IgD-negative memory B cell (primary cell): ENCODE data around the gene SPPL2A. TPM values are rescaled to one million over a fixed set of nuclear protein-coding genes. Genes with fewer than 3 reads are reported as not detected.

Experiments
- H3K27ac Mint-ChIP-seq, 3 donors: one replicate each; pipeline ENCODE4 v1.8.0; 2020 to 2022; ENCODE audit warnings: mild to moderate bottlenecking in 3 of 3, mixed read lengths in 3 of 3, moderate library complexity in 1 of 3
- H3K27me3 Mint-ChIP-seq: one replicate; pipeline ENCODE4 v1.8.0; 2021; ENCODE audit warnings: mixed read lengths
- H3K36me3 Mint-ChIP-seq: one replicate; pipeline ENCODE4 v1.8.0; 2020; ENCODE audit warnings: mild to moderate bottlenecking, mixed read lengths
- H3K4me1 Mint-ChIP-seq, 3 donors: one replicate each; pipeline ENCODE4 v1.8.0; 2020 to 2022; ENCODE audit warnings: mixed read lengths in 3 of 3, mild to moderate bottlenecking in 1 of 3
- H3K4me3 Mint-ChIP-seq, 4 donors: one replicate each; pipeline ENCODE4 v1.8.0; 2020 to 2022; ENCODE audit warnings: mild to moderate bottlenecking in 4 of 4, mixed read lengths in 4 of 4, moderate library complexity in 3 of 4
- H3K9me3 Mint-ChIP-seq, 3 donors: one replicate each; pipeline ENCODE4 v1.8.0; 2020 to 2021; ENCODE audit warnings: mixed read lengths in 3 of 3, mild to moderate bottlenecking in 1 of 3
- polyA plus RNA-seq: library from polyadenylated mRNA; unstranded; fragments of 300-500 nt; fragmentation: Illumina TruSeq; gene quantifications from one replicate; pipeline ENCODE4 v1.2.3, GENCODE V29; 2021

SPPL2A gene
- polyA plus RNA-seq, 1 donor from 2014 or later = 63.6 TPM

DNA sequence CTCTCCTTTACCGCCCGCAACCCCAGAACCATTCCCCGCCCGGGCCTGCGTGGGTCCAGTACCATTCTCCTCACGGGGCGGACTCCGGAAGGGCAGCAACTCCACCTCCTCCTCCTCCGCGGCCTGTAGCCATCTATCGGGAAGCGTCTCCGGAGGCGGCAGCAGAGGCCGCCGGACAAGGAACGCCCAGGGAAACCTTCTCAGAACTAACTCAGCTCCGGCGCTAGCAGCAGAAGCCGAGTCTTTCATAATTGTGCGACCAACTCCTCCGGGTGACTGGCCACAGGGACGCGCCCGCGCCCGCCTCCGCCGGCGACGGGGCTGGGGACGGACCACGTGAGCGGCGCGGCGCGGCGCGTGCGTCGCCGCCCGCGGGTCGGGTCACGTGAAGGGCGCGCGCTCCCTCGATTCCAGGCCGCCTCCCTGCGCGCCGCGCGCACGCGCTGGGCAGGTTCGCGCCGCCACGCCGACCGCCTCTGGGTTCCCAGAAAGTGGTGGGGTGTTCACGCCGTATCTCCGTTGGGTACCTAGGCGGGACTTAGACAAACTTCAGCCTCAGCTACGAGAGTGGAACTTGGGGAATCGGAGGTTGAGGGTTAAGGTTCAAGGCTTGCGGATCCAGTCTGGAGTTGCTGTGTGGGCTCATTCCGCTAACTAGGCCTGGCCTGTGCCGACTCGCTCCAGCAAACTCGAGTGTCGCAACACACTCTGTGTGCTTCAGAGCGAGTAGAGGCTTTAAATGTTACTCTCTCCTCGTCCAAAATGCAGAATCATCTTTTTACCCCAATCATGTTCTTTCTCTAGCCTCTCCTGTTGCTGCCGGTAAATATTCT is 78.8 kb downstream of the SPPL2A start, which contains the start of gene TRPM7:
Gene TRPM7 (minus strand): TSS at position 329 of the 833 bp plus-strand sequence. CDS start 264 bp downstream, at position 65.
- no peaks in the 10 kb centered on the region for H3K27me3 Mint-ChIP-seq
- peak within 1 kb of the TSS; percentile 98 to 100 (median 99) for H3K4me3 Mint-ChIP-seq
- H3K36me3 Mint-ChIP-seq = peaks cover 9% of the 10 kb centered on the region
- no peaks in the 10 kb centered on the region for H3K9me3 Mint-ChIP-seq
- peak within 1 kb of the TSS; percentile 96 to 100 (median 99) for H3K27ac Mint-ChIP-seq
- H3K4me1 Mint-ChIP-seq = peaks cover 25 to 42% (median 38%) of the 10 kb centered on the region in 3 donors

- no peaks in the 10 kb centered on the region for H3K9me3 Mint-ChIP-seq
- peaks cover 9% of the 10 kb centered on the region for H3K36me3 Mint-ChIP-seq
- H3K4me3 Mint-ChIP-seq = peak overlapping the region; percentile 98 to 100 (median 98)
- H3K4me1 Mint-ChIP-seq = peaks cover 29 to 49% (median 45%) of the 10 kb centered on the region in 3 donors
- peak overlapping the region; percentile 96 to 100 (median 99) for H3K27ac Mint-ChIP-seq
- H3K27me3 Mint-ChIP-seq = no peaks in the 10 kb centered on the region
Measured at GRCh38 chr15:50685976-50686468, 79.5 kb downstream of the SPPL2A start.

- Mint-ChIP-seq H3K27me3 (no peaks in the 10 kb centered on the region), H3K27ac (peak overlapping the region; percentile 96 to 100 (median 99)), H3K4me1 (peaks cover 29 to 54% (median 47%) of the 10 kb centered on the region in 3 donors), H3K4me3 (peak overlapping the region; percentile 98 to 100 (median 98)), H3K36me3 (peaks cover 9% of the 10 kb centered on the region), H3K9me3 (no peaks in the 10 kb centered on the region)
Measured at GRCh38 chr15:50685191-50685975, 80.1 kb downstream of the SPPL2A start.

DNA sequence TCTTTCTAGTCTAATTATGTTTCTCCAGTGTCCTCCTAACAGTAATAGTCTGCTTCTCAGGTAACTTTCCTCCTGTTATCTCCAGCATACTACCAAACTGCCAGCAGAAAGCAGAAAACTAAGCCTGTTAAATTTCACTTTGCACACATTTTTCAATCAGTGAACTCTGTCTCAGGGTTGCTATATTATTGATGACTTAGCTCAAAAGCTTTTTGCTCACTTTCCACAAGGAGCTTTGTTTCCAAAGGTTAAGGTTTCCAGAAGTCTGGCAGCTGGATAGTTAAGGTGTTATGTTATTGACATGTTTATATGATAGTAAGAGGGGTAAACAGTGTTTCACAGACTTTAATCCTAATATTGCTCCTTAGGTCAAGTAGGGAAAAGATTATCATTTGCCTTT is 84.0 kb downstream of the SPPL2A start:
- peak overlapping the region in 1 of 3 donors; percentile 80 for H3K27ac Mint-ChIP-seq
- H3K36me3 Mint-ChIP-seq = peaks cover 9% of the 10 kb centered on the region
- H3K4me3 Mint-ChIP-seq = peak overlapping the region in 1 of 4 donors; percentile 80
- no peaks in the 10 kb centered on the region for H3K9me3 Mint-ChIP-seq
- H3K27me3 Mint-ChIP-seq = peaks cover 1% of the 10 kb centered on the region
- H3K4me1 Mint-ChIP-seq = peaks cover 28 to 46% (median 43%) of the 10 kb centered on the region in 3 donors

DNA sequence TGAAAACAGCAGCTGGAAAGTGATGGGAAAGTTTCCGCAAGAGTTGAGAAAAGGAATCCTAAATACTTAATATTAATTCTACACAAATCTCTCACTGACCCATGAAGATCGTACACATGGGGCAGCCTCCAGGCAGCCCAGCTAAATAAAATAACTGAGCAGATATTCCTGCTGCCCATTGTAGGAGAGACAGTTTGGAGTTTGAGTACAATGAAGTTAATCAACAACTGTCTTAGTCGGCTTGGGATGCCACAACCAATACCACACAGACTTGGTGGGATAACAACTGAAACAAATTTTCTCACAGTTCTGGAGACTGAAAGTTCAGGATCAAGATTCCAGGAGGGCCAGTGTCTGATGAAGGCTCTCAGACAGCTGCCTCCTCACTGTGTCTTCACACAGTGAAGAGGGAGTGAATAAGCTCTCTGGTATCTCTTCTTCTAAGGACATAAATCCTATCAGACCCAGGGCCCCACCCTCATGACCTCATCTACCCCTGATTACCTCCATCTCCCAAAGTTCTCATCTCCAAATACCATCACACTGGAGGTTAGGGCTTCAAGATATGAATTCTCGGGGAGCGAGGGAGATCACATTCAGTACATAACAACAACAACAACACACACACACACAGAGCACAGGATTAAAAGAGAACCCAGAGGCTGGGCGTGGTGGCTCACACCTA is 88.6 kb downstream of the SPPL2A start:
- peaks cover 8 to 26% (median 24%) of the 10 kb centered on the region in 3 donors for H3K4me1 Mint-ChIP-seq
- H3K4me3 Mint-ChIP-seq = peak overlapping the region in 1 of 4 donors; percentile 41
- no peaks in the 10 kb centered on the region for H3K36me3 Mint-ChIP-seq
- peaks cover 1% of the 10 kb centered on the region for H3K27me3 Mint-ChIP-seq
- H3K27ac Mint-ChIP-seq = no peak overlapping the region
- no peaks in the 10 kb centered on the region for H3K9me3 Mint-ChIP-seq

DNA sequence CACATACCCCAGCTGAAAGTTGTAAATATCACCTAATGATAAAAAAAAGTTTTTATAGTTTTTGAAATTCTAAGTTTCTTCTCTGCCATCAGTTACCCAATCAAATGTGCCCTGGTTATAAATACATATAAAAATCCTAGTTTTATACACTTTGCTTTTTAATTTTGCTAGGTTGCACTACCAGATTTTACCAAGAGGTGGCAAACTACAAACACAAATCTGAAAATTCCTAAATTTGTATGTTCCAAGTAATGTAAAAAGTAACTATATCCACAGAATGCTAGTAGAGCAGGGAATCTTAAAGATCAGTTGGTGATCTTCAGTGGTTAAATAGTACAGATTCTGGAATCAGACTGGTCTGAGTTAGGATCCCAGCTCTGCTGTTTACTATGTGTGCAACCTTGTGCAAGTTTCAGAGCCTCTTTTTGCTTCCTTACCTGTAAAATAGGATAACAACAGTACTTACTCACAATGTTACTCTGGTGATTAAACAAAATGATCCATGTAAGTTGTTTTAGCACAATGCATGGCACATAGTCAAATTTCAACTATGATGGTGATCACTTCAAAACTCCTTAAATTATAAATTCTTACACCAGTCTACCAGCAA is 89.9 kb downstream of the SPPL2A start:
- no peaks in the 10 kb centered on the region for H3K9me3 Mint-ChIP-seq
- H3K4me3 Mint-ChIP-seq = no peak overlapping the region
- peak overlapping the region in 1 of 3 donors; percentile 45 for H3K27ac Mint-ChIP-seq
- H3K27me3 Mint-ChIP-seq = peaks cover 1% of the 10 kb centered on the region
- H3K4me1 Mint-ChIP-seq = peaks cover 8 to 22% (median 15%) of the 10 kb centered on the region in 3 donors
- no peaks in the 10 kb centered on the region for H3K36me3 Mint-ChIP-seq

- no peaks in the 10 kb centered on the region for H3K27me3 Mint-ChIP-seq
- H3K9me3 Mint-ChIP-seq = no peaks in the 10 kb centered on the region
- H3K36me3 Mint-ChIP-seq = no peaks in the 10 kb centered on the region
- peaks cover 4 to 14% (median 9%) of the 10 kb centered on the region in 3 donors for H3K4me1 Mint-ChIP-seq
- no peak overlapping the region for H3K4me3 Mint-ChIP-seq
- H3K27ac Mint-ChIP-seq = peak overlapping the region in 1 of 3 donors; percentile 31
Measured at GRCh38 chr15:50670115-50670514, 95.4 kb downstream of the SPPL2A start.

- Mint-ChIP-seq H3K4me1 (peaks cover 3 to 13% (median 9%) of the 10 kb centered on the region in 3 donors), H3K27ac (no peak overlapping the region)
Measured at GRCh38 chr15:50669611-50670010, 95.9 kb downstream of the SPPL2A start.

DNA sequence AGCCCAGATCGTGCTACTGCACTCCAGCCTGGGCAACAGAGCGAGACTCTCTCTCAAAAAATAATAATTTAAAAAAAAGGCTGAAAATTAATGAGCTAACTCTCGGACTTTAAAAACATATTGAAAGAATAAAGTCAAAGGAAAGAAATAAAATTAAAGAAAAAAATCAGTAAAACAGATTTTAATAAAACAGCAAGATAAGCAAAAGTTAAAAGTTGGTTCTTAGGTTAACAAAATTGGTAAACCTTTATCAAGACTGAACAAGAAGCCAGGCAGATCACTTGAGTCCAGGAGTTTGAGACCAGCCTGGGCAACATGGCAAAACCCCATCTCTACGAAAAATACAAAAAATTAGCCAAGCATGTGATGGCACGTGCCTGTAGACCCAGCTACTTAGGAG is 99.6 kb downstream of the SPPL2A start:
- Mint-ChIP-seq H3K9me3 (no peaks in the 10 kb centered on the region), H3K36me3 (no peaks in the 10 kb centered on the region), H3K27ac (no peak overlapping the region), H3K4me1 (peaks cover 0 to 8% (median 8%) of the 10 kb centered on the region in 3 donors), H3K27me3 (no peaks in the 10 kb centered on the region), H3K4me3 (peak overlapping the region in 1 of 4 donors; percentile 49)

More at GRCh38 chr15:50669611-50670010, 95.9 kb downstream of the SPPL2A start:
- H3K36me3 Mint-ChIP-seq = no peaks in the 10 kb centered on the region
- no peaks in the 10 kb centered on the region for H3K9me3 Mint-ChIP-seq
- no peaks in the 10 kb centered on the region for H3K27me3 Mint-ChIP-seq
- no peak overlapping the region for H3K4me3 Mint-ChIP-seq

DNA sequence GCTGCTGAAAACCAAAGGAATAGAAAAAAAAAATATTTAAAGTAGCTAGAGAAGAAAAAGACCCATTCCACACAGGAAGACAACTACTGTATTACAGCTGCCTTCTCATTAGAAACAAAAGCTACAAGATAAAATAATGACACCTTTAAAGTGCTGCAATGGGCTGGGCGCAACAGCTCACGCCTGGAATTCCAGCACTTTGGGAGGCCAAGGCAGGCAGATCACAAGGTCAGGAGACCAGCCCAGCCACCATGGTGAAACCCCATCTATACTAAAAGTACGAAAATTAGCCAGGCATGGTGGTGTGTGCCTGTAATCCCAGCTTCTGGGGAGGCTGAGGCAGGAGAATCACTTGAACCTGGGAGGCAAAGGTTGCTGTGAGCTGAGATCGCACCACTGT is 110.0 kb downstream of the SPPL2A start:
- Mint-ChIP-seq H3K9me3 (no peaks in the 10 kb centered on the region), H3K4me3 (peak overlapping the region in 1 of 4 donors; percentile 39), H3K36me3 (peaks cover 17% of the 10 kb centered on the region), H3K27ac (no peak overlapping the region), H3K27me3 (no peaks in the 10 kb centered on the region), H3K4me1 (peaks cover 7 to 11% (median 10%) of the 10 kb centered on the region in 3 donors)

- Mint-ChIP-seq H3K9me3 (no peaks in the 10 kb centered on the region), H3K27ac (peak overlapping the region in 1 of 3 donors; percentile 56), H3K27me3 (no peaks in the 10 kb centered on the region), H3K36me3 (peaks cover 17% of the 10 kb centered on the region), H3K4me1 (peaks cover 7 to 11% (median 10%) of the 10 kb centered on the region in 3 donors), H3K4me3 (no peak overlapping the region)
Measured at GRCh38 chr15:50653156-50653743, 112.3 kb downstream of the SPPL2A start.

GRCh38 chr15:50652671-50653070 is 112.8 kb downstream of the SPPL2A start:
- no peak overlapping the region for H3K27ac Mint-ChIP-seq
- H3K4me1 Mint-ChIP-seq = peaks cover 7 to 11% (median 10%) of the 10 kb centered on the region in 3 donors
- H3K9me3 Mint-ChIP-seq = no peaks in the 10 kb centered on the region

More at GRCh38 chr15:50652671-50653070, 112.8 kb downstream of the SPPL2A start:
- H3K4me3 Mint-ChIP-seq = no peak overlapping the region
- H3K27me3 Mint-ChIP-seq = no peaks in the 10 kb centered on the region
- peaks cover 17% of the 10 kb centered on the region for H3K36me3 Mint-ChIP-seq
